ENCODE measurements around the gene SLC25A46.
"Not testable (repeated sequence)": the region's sequence is repeated elsewhere in the genome, so short reads cannot be mapped to it uniquely, and the experiment has no call there.

The SLC25A46 gene

GRCh38 chr5:110738812-110739651 is at the start of gene SLC25A46:
Gene SLC25A46 (plus strand): TSS chr5:110739007. CDS start chr5:110739120, 113 bp downstream.
- peak; percentile 83 for DNase-seq

GRCh38 chr5:110690587-110690986 is 48.2 kb upstream of the SLC25A46 start:
- not testable (repeated sequence) for DNase-seq

DNA sequence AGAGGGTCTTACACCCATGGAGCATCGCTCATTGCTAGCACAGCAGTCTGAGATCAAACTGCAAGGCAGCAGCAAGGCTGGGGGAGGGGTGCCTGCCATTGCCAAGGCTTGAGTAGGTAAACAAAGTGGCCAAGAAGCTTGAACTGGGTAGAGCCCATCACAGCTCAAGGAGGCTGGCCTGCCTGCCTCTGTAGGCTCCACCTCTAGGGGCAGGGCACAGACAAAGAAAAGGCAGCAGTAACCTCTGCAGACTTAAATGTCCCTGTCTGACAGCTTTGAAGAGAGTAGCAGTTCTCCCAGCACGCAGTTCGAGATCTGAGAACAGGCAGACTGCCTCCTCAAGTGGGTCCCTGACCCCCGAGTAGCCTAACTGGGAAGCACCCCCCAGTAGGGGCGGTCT is 46.1 kb upstream of the SLC25A46 start:
- DNase-seq, result not testable (repeated sequence)

- DNase-seq, result no peak
These were observed 36.5 kb upstream of the SLC25A46 start for GRCh38 chr5:110702300-110702699.

- DNase-seq, result no peak
These were observed 36.1 kb upstream of the SLC25A46 start for GRCh38 chr5:110702704-110703103.

DNA sequence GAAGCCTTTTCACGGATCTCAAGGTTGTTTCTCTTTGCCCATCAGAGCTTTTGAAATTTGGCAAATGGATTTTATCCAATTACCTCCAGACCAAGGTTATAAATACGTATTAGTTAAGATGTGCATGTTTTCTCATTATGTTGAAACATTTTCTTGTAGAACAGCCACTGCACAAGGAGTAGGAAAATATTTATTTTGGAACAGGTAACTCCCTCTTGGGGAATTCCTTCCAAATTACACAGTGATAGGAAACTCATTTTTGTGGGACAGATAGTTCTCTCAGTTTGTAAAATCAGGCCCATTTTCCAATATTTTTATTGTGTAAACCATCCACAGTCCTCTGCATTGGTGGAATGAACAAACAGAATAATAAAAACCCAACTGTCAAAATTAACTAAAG is 35.3 kb upstream of the SLC25A46 start:
- no peak for DNase-seq

- no peak for DNase-seq
These were observed 33.5 kb upstream of the SLC25A46 start for GRCh38 chr5:110705349-110705748.

DNA sequence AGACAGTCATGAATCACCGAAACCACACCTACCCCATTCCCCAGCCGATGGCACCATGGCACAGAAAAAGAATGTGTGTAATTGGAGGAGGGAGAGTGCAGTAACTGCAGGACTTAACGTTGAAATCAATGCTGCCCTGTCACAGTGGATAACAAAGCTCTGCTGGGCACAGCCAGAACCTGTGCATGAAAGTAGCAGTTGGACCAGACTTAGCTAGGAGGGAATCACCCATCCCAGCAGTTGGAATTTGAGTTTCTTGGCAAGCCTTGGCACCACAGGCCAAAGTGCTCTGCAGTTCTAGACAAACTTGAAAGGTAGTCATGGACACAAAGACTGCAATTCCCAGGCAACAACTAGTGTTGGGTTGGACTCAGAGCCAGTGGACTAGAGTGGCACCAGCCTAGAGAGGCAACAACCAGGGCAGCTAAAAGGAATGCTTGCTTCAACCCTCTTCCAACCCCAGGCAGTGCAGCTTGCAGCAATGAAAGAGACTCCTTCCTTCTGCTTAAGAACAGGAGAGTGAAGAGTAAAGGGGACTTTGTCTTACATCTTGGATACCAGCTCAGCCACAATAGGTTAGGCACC is 31.5 kb upstream of the SLC25A46 start:
- no peak for DNase-seq

GRCh38 chr5:110716247-110717245 is 22.3 kb upstream of the SLC25A46 start:
- no peak for DNase-seq

DNA sequence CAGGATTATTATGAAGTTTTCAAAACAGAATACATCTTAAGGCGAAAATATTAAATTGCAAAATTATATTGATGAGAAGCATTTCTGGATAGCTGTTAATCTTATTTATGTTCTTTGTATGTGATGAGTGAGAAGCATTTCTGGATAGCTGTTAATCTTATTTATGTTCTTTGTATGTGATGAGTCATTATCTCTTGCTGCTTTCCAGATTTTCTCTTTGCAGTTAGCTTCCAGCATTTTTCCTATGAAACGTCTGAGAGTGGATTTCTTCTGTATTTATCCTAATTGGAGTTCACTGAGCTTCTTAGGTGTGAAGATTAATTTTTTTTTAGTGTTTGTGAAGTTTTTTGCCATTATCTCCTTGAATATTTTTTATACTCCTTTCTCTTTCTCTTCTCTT is 20.5 kb upstream of the SLC25A46 start:
- no peak for DNase-seq

DNA sequence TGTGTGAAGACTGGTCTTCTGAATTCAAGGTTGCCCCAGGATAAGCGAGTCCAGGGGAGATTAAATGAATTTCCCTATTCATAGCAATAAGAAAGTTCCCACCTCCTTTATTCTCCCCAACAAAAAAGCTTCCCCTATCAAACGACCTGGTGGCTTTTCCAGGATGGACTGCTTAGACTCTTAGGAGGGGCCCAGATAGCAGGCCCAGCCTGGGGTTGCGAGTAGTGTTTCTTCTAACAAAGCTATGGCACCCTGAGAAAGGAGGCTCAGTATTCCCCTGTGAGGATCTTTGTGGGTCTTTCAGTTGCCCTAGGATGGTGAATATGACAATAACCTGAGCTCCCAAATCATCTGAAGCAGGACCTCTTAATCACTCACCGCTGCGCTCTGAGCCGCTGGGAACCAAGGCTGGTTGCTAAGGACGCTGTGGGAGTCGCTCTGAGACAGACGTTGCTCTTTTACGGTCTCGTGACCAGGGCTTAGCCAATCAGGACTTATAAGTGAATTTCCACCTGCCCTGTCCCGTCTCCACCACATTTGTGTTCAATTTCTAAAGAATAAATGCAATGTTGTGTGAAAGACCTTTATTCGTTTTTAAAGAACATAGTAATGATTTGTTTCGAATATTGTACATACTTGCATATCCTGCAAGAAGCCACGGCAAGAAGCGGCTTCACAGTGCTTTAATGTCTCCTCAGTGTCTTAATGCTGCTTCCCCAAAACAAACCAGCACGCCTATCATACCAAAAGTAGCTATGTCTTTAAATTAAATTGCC is 12.4 kb upstream of the SLC25A46 start, which contains the start of gene TMEM232:
Gene TMEM232 (minus strand): TSS at position 423 of the 776 bp plus-strand sequence. CDS start 59,319 bp downstream, outside the sequence.
- DNase-seq, result peak; percentile 71

GRCh38 chr5:110727025-110727314 is 11.8 kb upstream of the SLC25A46 start:
- DNase-seq, result no peak

DNA sequence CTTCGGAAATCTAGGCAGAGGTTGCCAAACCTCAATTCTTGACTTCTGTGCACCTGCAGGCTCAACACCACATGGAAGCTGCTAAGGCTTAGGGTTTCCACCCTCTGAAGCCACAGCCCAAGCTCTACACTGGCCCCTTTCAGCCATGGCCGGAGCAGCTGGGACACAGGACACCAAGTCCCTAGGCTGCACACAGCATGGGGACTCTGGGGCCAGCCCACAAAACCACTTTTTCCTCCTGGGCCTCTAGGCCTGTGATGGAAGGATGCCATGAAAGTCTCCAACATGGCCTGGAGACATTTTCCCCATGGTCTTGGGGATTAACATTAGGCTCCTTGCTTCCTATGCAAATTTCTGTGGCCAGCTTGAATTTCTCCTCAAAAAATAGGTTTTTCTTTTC is 7.3 kb upstream of the SLC25A46 start:
- DNase-seq, result not testable (repeated sequence)

- no peak for DNase-seq
These were observed 4.7 kb upstream of the SLC25A46 start for GRCh38 chr5:110734101-110734500.

DNA sequence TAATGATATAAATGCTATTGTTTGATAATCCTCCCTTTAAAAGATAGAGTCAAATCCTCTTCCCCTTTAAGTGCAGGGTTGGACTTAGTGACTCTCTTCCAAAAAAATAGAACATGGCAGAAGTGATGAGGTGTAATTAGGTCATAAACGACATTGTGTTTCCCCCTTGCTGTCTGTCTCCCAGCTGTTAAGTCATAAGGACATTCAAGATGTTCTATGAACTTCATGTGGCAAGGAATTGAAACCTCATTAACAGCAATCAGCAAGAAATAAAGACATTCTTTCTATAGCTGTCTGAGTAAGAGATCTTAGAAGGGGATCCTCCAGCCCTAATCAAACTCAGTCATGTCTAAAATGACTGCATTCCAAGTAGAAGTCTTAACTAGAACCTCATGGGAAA is 3.3 kb upstream of the SLC25A46 start:
- no peak for DNase-seq

DNA sequence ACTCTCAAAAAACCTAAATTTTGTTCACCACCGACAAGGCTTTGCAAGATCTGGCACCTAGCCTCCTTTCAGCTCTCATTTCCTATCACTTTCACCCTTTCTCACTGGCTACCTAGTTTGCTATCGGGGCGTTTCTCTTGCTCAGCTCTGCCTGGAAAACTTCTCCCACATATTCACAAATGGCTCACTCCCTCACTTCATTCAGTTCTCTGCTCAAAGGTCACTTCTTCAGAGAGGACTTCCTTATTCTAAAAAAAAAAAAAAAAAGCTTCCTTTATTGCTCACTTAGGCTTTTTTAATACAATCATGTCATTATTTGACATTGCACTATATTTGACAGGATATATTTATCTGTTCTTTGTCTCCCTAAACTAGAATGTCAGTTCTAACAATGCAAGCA is 2.1 kb upstream of the SLC25A46 start:
- no peak for DNase-seq

DNA sequence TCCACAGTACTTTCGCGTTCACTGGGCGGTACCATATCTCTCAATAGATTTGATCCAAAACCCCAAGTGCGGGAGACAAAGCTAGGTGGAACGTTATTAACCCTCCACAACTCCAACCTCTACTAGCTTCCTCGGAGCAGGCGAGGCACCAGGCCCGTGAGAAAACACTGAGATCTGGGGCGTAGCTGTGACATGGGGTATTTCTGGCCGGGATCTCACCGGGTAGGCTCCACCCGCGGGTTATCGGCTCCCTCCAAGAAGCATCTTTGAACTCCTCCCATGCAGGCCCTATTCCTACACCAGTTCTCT is 350 bp upstream of the SLC25A46 start:
- no peak for DNase-seq

- DNase-seq, result no peak
These were observed 13.3 kb downstream of the SLC25A46 start for GRCh38 chr5:110751902-110752762.

DNA sequence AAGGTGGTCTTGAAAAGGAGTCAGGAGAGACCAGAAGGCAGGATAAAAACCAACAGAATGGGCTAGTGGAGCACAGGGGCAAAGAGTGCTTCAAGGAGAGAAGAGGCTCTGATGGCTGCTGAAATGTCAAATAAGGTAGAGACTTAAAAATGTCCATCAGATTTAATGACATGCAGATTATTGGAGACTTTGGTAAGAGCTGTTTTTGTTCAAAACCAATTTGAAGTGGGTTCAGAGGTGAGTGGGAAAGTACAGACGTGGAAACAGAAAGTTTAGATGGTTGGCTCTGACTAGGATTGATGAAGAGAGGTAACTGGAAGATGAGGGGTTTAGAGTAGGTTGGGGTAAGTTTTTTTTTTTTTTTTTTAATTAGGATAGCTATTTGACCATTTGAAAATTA is 14.1 kb downstream of the SLC25A46 start:
- no peak for DNase-seq

DNA sequence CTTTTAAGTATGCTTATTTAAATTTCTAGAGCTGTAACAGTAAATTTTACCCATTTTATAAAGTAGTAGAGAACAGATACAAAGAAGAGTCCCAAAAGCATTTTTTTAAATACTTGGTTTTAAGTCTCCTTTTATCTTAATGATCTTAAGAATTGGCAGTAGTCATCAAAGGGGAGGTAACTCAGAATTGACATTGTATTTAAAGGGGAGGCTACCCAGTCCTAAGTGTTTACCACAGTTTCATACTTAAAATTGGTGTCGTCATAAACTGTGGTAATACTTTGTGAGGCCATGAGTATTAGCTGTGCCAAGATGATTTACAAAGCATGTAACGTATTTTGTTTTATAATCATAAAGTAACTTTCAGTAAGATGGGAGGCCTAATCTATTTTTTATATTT is 14.8 kb downstream of the SLC25A46 start:
- no peak for DNase-seq

DNA sequence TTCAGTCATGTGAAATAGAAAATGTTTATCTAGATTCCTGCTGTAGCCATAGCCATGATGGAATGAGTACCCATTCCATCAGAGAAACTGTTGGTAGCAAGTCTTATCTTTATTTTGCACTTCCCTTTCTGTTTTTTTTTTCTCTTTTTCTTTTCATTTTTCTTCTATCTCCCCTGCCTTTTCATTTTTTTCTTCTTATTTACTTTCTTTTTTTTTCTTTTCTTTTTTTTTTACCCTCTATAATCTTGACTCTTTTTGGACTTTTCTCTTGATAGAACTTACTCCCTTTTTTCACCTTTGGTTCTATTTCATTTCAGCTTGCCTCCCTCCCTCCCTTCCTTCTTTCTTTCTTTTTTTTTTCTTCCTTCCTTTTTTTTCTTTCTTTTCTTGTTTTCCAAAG is 15.4 kb downstream of the SLC25A46 start:
- no peak for DNase-seq
